Measurements from ENCODE around the gene G0S2. TPM values are rescaled to one million over a fixed set of nuclear protein-coding genes. Genes with fewer than 3 reads are reported as not detected.

G0S2 gene
- total and polyA plus RNA-seq, 2 of the 4 experiments (the other 2 are of a cell fraction) = 0.36 to 0.53 TPM

DNA sequence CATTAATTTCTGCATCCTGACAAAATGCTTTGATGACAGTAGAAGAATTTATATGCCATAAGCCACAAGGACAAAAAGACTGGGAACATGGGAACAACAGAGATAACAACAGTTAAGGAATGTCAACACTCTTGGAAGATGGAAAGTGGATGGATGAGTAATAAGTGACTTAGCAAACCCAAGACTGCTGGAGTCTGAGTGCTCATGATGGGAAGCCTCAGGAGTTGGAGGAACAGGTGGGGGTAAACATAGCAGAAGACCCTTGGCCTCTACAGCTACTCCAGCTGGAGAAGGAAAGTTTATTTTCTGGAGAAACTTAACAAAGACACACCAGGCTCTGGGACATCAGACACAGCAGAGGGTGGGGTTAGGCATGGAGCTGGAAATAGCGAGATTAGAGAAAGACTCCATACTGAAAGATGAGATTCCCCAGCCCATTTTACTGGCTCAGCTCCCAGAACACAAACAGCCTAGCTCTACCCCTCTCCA lies 13.6 kb downstream of the G0S2 start:
- H3K4ac ChIP-seq (ENCODE audit: low read depth, low read length) = no peak overlapping the region
- peaks cover 5% of the 10 kb centered on the region; the same call in 1 of the 2 replicates for H3K4me1 ChIP-seq (ENCODE audit: control insufficient read depth, insufficient read depth, low read length)
- POLR2A ChIA-PET (ENCODE audit: unreplicated experiment) = no interaction called here
- H3K23ac ChIP-seq (ENCODE audit: low read depth, low read length) = no peak overlapping the region
- intact Hi-C loops (cut with micrococcal nuclease) = no loop called here
- CTCF ChIA-PET = interaction anchor here (1.0 to 1.4 kb wide), 2 partner anchors 119 to 123 kb away, joined by 3 to 5 read pairs; no protein-coding TSS in a partner anchor
- no peak overlapping the region for H2AK5ac ChIP-seq (ENCODE audit: low read depth, low read length)
- no peaks in the 10 kb centered on the region for H3K9me3 ChIP-seq (ENCODE audit: control insufficient read depth, insufficient read depth, low read length)
- H4K91ac ChIP-seq (ENCODE audit: insufficient read depth, low read depth, low read length) = no peak overlapping the region
- no TSS peak for BruUV-seq (replicated peaks)
- no peak overlapping the region for H3K4me3 ChIP-seq (ENCODE audit: insufficient read depth, low read depth, low read length)
- TF ChIP-seq MAFK (IDR thresholded peaks at IDR 0.05; ENCODE audit: low read depth, low read length) = no peak
- H4K5ac ChIP-seq (ENCODE audit: low read depth, low read length) = no peak overlapping the region
- H2BK20ac ChIP-seq (ENCODE audit: low read depth, low read length) = no peak overlapping the region
- ATAC-seq (ENCODE audit: low read depth) (peak; percentile 53), DNase-seq (peak; percentile 52)
- no peak overlapping the region for H4K8ac ChIP-seq (ENCODE audit: low read depth in 2 of 2, low read length in 2 of 2)
- H3K79me1 ChIP-seq (ENCODE audit: low read depth in 1 of 2, low read length in 2 of 2) = no peaks in the 10 kb centered on the region
- H3K36me3 ChIP-seq (ENCODE audit: control insufficient read depth, insufficient read depth, low read length) = no peaks in the 10 kb centered on the region
- no peak overlapping the region for H3K56ac ChIP-seq (ENCODE audit: extremely low read depth, insufficient read depth, low read length)
- no CpG with 5 or more reads among the region's 1 CpG for WGBS, 2 experiments (ENCODE audit: extremely low coverage in 2 of 2, insufficient read length in 1 of 2)
- in situ Hi-C loops (cut with MboI; ENCODE audit: low sequenced_read_pairs) = no loop called here
- no peak overlapping the region for H2AFZ ChIP-seq (replicated peaks; ENCODE audit: low read length, poor library complexity)
- H3K9me1 ChIP-seq (ENCODE audit: insufficient read depth, low read length) = 0 out of 2 replicates have a peak, but pooled peaks cover 4% of the 10 kb centered on the region
- no peak overlapping the region for H3K9ac ChIP-seq (ENCODE audit: low read depth, low read length)
- H3K18ac ChIP-seq (ENCODE audit: low read depth, low read length) = no peak overlapping the region
- H2BK120ac ChIP-seq (ENCODE audit: low read depth, low read length) = no peak overlapping the region
- dilution Hi-C loops (cut with HindIII; ENCODE audit: low sequenced_read_pairs, unreplicated experiment) = no loop called here
- H4K20me1 ChIP-seq (ENCODE audit: insufficient read depth, low read length) = no peaks in the 10 kb centered on the region
- no peak overlapping the region for H2BK5ac ChIP-seq (ENCODE audit: low read depth, low read length, poor library complexity, severe bottlenecking)
- H3K27ac ChIP-seq (ENCODE audit: insufficient read depth, low read length) = no peak overlapping the region
- no peaks in the 10 kb centered on the region for H3K27me3 ChIP-seq (ENCODE audit: control insufficient read depth, insufficient read depth, low read length)
- H2AK9ac ChIP-seq (replicated peaks; ENCODE audit: low read depth, low read length, poor library complexity) = no peak overlapping the region
- H2BK15ac ChIP-seq (ENCODE audit: low read depth, low read length) = no peak overlapping the region
- H3K4me2 ChIP-seq (ENCODE audit: low read depth, low read length) = no peak overlapping the region
- no peak overlapping the region for H3K14ac ChIP-seq (replicated peaks; ENCODE audit: low read depth, low read length)
